HepG2 (cell line): ENCODE data around the gene FAM131A. TPM values are rescaled to one million over a fixed set of nuclear protein-coding genes. Genes with fewer than 3 reads are reported as not detected.

Source experiments
- ATAC-seq: fragments of 200-7000 bp; cut with Tn5 transposase; 3 replicates; pipeline ENCODE4 v1.9.1; 2020; ENCODE audit warnings: mild to moderate bottlenecking, moderate library complexity
- BruUV-seq: library from RNA; stranded (reverse); fragments of 400-500 nt; replicated peaks from 2 replicates; lab custom pipeline; 2021; lab: Mats Ljungman, UMichigan
- CTCF ChIA-PET: fragments of 300-600 bp; formaldehyde crosslinking; extraction: SDS; loops from one replicate; lab custom pipeline; 2021; ENCODE audit warnings: low total read pairs, inconsistent platforms, low intra/inter-chr PET ratio; lab: Yijun Ruan, JAX
- POLR2A ChIA-PET: fragments of 350-600 bp; sonication (Branson Sonifier 250); formaldehyde crosslinking; loops from one replicate; lab custom pipeline; 2020; ENCODE audit warnings: antibody characterized with exemption, inconsistent platforms; lab: Yijun Ruan, JAX
- DNase-seq: peaks from one replicate; pipeline ENCODE4 v3.0.0-alpha.2; 2015; ENCODE audit warnings: low spot score
- FAIRE-seq: peaks from 3 replicates; lab custom pipeline; 2011; peaks lifted over from hg19 to GRCh38; lab: Jason Lieb, UNC
- H2AFZ ChIP-seq: one replicate; pipeline ENCODE4 v1.6.1; 2011; ENCODE audit warnings: low read length, inconsistent platforms
- H3K27ac ChIP-seq: fragments of 300-600 bp; 3 replicates; pipeline ENCODE4 v1.8.0; 2011; ENCODE audit warnings: mixed run types, mild to moderate bottlenecking, mixed read lengths, low read length, inconsistent platforms; ENCODE audit not compliant: insufficient read depth; ENCODE audit errors: extremely low read length
- H3K27me3 ChIP-seq, 2 experiments: fragments of 200-600 bp in 1 of 2; 2 replicates in 1 of 2; 3 replicates in 1 of 2; pipeline versions ENCODE4 v1.6.0 to v1.8.0; 2011; ENCODE audit warnings: low read length in 2 of 2, mild to moderate bottlenecking in 2 of 2, moderate library complexity in 2 of 2, inconsistent platforms in 1 of 2; ENCODE audit not compliant: insufficient read depth in 2 of 2, control insufficient read depth in 1 of 2
- H3K36me3 ChIP-seq, 2 experiments: fragments of 200-600 bp in 1 of 2; replicated peaks in 1 of 2; 2 replicates in 1 of 2; 3 replicates in 1 of 2; pipeline versions ENCODE4 v1.5.1 to v1.8.0; 2011; ENCODE audit warnings: low read length in 2 of 2, inconsistent platforms in 1 of 2; ENCODE audit not compliant: insufficient read depth in 2 of 2, control insufficient read depth in 1 of 2
- H3K4me1 ChIP-seq: 2 replicates; pipeline ENCODE4 v1.5.1; 2012; ENCODE audit warnings: low read length, inconsistent platforms; ENCODE audit not compliant: insufficient read depth
- H3K4me2 ChIP-seq: 2 replicates; pipeline ENCODE4 v1.6.0; 2011; ENCODE audit warnings: low read depth, low read length, inconsistent platforms
- H3K4me3 ChIP-seq, 3 experiments: fragments of 200-600 bp in 1 of 3; sonication (generic), shearing (Covaris generic) in 1 of 3; replicated peaks in 1 of 3; 2 replicates each; pipeline ENCODE4 v1.5.1; 2011 to 2016; ENCODE audit warnings: low read length in 3 of 3, inconsistent platforms in 2 of 3, low read depth in 2 of 3, mild to moderate bottlenecking in 2 of 3, control low read depth in 1 of 3, mixed read lengths in 1 of 3; ENCODE audit not compliant: insufficient read depth in 1 of 3
- H3K79me2 ChIP-seq: one replicate; pipeline ENCODE4 v1.6.1; 2011; ENCODE audit warnings: low read length, inconsistent platforms; ENCODE audit not compliant: insufficient read depth
- H3K9ac ChIP-seq: 2 replicates; pipeline ENCODE4 v1.6.0; 2011; ENCODE audit warnings: mild to moderate bottlenecking, low read depth, low read length, inconsistent platforms; ENCODE audit not compliant: insufficient read depth
- H3K9me3 ChIP-seq: 2 replicates; pipeline ENCODE4 v1.5.1; 2012; ENCODE audit warnings: mild to moderate bottlenecking, low read length
- H4K20me1 ChIP-seq: 2 replicates; pipeline ENCODE4 v1.6.0; 2011; ENCODE audit warnings: inconsistent platforms, mild to moderate bottlenecking, low read length, moderate library complexity; ENCODE audit not compliant: insufficient read depth
- AGO2 ChIP-seq: fragments of 200-400 bp; formaldehyde crosslinking; optimal IDR thresholded peaks from 2 replicates; pipeline ENCODE3; 2017; ENCODE audit warnings: mild to moderate bottlenecking, low read depth, low read length, moderate library complexity
- DMAP1 ChIP-seq: IDR thresholded peaks from 2 replicates; pipeline ENCODE4 v1.6.1; 2016
- EED ChIP-seq: sonication (generic); formaldehyde crosslinking; IDR thresholded peaks from 2 replicates; pipeline ENCODE4 v1.5.0; 2020; ENCODE audit warnings: mild to moderate bottlenecking, missing genetic modification reagents
- HNRNPH1 ChIP-seq: fragments of 200-400 bp; formaldehyde crosslinking; optimal IDR thresholded peaks from 2 replicates; pipeline ENCODE3; 2017; ENCODE audit warnings: mild to moderate bottlenecking, low read depth, low read length
- MED1 ChIP-seq: sonication (generic); formaldehyde crosslinking; IDR thresholded peaks from 2 replicates; pipeline ENCODE4 v1.4.0; 2020; ENCODE audit warnings: missing genetic modification reagents
- MXD1 ChIP-seq: sonication (generic); formaldehyde crosslinking; IDR thresholded peaks from 2 replicates; pipeline ENCODE4 v1.4.0; 2020; ENCODE audit warnings: mild to moderate bottlenecking, missing genetic modification reagents
- PITX1 ChIP-seq: sonication (generic); formaldehyde crosslinking; IDR thresholded peaks from 2 replicates; pipeline ENCODE4 v1.5.1; 2020; ENCODE audit warnings: mild to moderate bottlenecking, missing genetic modification reagents
- RNF219 ChIP-seq: sonication (generic); formaldehyde crosslinking; IDR thresholded peaks from 2 replicates; pipeline ENCODE4 v1.5.0; 2020; ENCODE audit warnings: mild to moderate bottlenecking, missing genetic modification reagents
- TAF15 ChIP-seq: fragments of 200-400 bp; formaldehyde crosslinking; IDR thresholded peaks from one replicate; pipeline ENCODE4 v1.6.1; 2018; ENCODE audit warnings: mild to moderate bottlenecking, low read depth, low read length; ENCODE audit not compliant: poor library complexity, severe bottlenecking
- TOE1 ChIP-seq: sonication (generic); formaldehyde crosslinking; IDR thresholded peaks from 2 replicates; pipeline ENCODE4 v1.4.0; 2020; ENCODE audit warnings: mild to moderate bottlenecking, missing genetic modification reagents
- TRIM22 ChIP-seq: fragments of 450-650 bp; IDR thresholded peaks from 2 replicates; pipeline ENCODE4 v1.6.1; 2017
- ZNF230 ChIP-seq: sonication (generic); formaldehyde crosslinking; IDR thresholded peaks from 2 replicates; pipeline ENCODE4 v1.4.0; 2020; ENCODE audit warnings: mild to moderate bottlenecking, missing genetic modification reagents
- ZNF235 ChIP-seq: sonication (generic); formaldehyde crosslinking; IDR thresholded peaks from 2 replicates; pipeline ENCODE4 v1.8.1; 2023; ENCODE audit warnings: mild to moderate bottlenecking, missing genetic modification reagents, borderline replicate concordance
- ZNF335 ChIP-seq: sonication (generic); formaldehyde crosslinking; IDR thresholded peaks from 2 replicates; pipeline ENCODE4 v1.4.0; 2020; ENCODE audit warnings: missing genetic modification reagents
- ZNF556 ChIP-seq: sonication (generic); formaldehyde crosslinking; IDR thresholded peaks from 2 replicates; pipeline ENCODE4 v1.4.0; 2020; ENCODE audit warnings: mild to moderate bottlenecking, missing genetic modification reagents, borderline replicate concordance
- ZNF7 ChIP-seq: IDR thresholded peaks from 2 replicates; pipeline ENCODE4 v1.6.1; 2016; ENCODE audit warnings: missing biosample characterization, missing genetic modification reagents
- ZNF704 ChIP-seq: sonication (generic); formaldehyde crosslinking; IDR thresholded peaks from 2 replicates; pipeline ENCODE4 v1.8.1; 2023; ENCODE audit warnings: mild to moderate bottlenecking, inconsistent platforms, moderate library complexity, missing genetic modification reagents, borderline replicate concordance
- ZNF780A ChIP-seq: sonication (generic); formaldehyde crosslinking; IDR thresholded peaks from 2 replicates; pipeline ENCODE4 v1.8.0; 2022; ENCODE audit warnings: mild to moderate bottlenecking, missing genetic modification reagents, moderate library complexity
- WGBS: methylation state at CpG from one replicate; pipeline ENCODE4 v1.1.6; 2017; ENCODE audit warnings: low lambda C conversion rate; 5-methylcytosine and 5-hydroxymethylcytosine counted together
- in situ Hi-C: cut with HindIII; loops from 2 replicates; pipeline ENCODE4 v1.10.0; 2017; ENCODE audit warnings: low pct_unique_long_range_greater_than_20kb; ENCODE audit not compliant: extremely low pct_ligation_motif_present
- intact Hi-C: fragments of 100-400 bp; cut with micrococcal nuclease; formaldehyde crosslinking; loops from one replicate; pipeline ENCODE4 v1.10.0; 2022; ENCODE audit not compliant: unreplicated experiment
- polyA plus RNA-seq, 8 experiments: library from polyadenylated mRNA; depleted of rRNA in 3 of 8; stranded (reverse) in 7 of 8; unstranded in 1 of 8; fragments of >200 nt; fragmentation: Illumina TruSeq in 4 of 8; extraction: Trizol in 4 of 8; gene quantifications; 2 replicates each; pipeline versions ENCODE4 v1.2.1 to v1.2.3, GENCODE V29; 2011 to 2016; ENCODE audit warnings: low read depth in 4 of 8, missing spikeins in 1 of 8, mixed read lengths in 1 of 8; ENCODE audit not compliant: insufficient read depth in 1 of 8
- total RNA-seq, 5 experiments: library from RNA; depleted of rRNA; stranded (reverse); fragments of >200 nt; fragmentation: Illumina TruSeq; extraction: Trizol; gene quantifications; 2 replicates each; pipeline ENCODE4 v1.2.3, GENCODE V29; 2016; ENCODE audit warnings: low read depth in 1 of 5

FAM131A gene
- total and polyA plus RNA-seq, 2 of the 13 experiments (the other 11 are each of a cell fraction or from before 2014, with no cell fraction given) = 9.2 to 9.3 TPM

GRCh38 chr3:184314700-184315542 lies 22.5 kb upstream of the FAM131A start (continued):
- TF ChIP-seq ZNF780A (CRISPR knock-in tag) = 0 out of 2 replicates have a peak, but pooled peaks have one; percentile 22
- no peak for TF ChIP-seq ZNF335 (CRISPR knock-in tag)
- no peak for TF ChIP-seq RNF219 (CRISPR knock-in tag)
- 0 out of 2 replicates have a peak, but pooled peaks have one; percentile 45 for TF ChIP-seq ZNF230 (CRISPR knock-in tag)

GRCh38 chr3:184315543-184315867 lies 21.9 kb upstream of the FAM131A start:
- Histone ChIP-seq H3K4me3 (peak overlapping the region; percentile 68 to 93 (median 86)), H4K20me1 (peaks cover 34% of the 10 kb centered on the region), H3K27me3 (no peaks in the 10 kb centered on the region; a peak in 1 of 5 replicates), H2AFZ (no peak overlapping the region), H3K36me3 (peaks cover 14 to 38% of the 10 kb centered on the region in 2 experiments), H3K79me2 (peaks cover 54% of the 10 kb centered on the region), H3K9ac (peak overlapping the region; percentile 98), H3K27ac (peak overlapping the region; percentile 91), H3K4me2 (peak overlapping the region; percentile 94), H3K4me1 (peaks cover 44% of the 10 kb centered on the region), H3K9me3 (no peaks in the 10 kb centered on the region)
- FAIRE-seq (no peak), DNase-seq (no peak), ATAC-seq (peak; percentile 26)
- POLR2A ChIA-PET = interaction anchor here (0.6 to 1.9 kb wide), 9 partner anchors 9 to 159 kb away, joined by 3 to 10 read pairs (median 4); partner anchors contain the start of gene FAM131A
- 0% methylated on average over 6 of the region's 6 CpGs for WGBS
- in situ Hi-C loops = no loop called here
- intact Hi-C loops = no loop called here
- CTCF ChIA-PET = no interaction called here
- BruUV-seq = no TSS peak
- no peak for TF ChIP-seq ZNF7 (CRISPR knock-in tag)
- TF ChIP-seq TRIM22 = no peak
- no peak for TF ChIP-seq MXD1
- TF ChIP-seq DMAP1 (CRISPR knock-in tag) = no peak
- TF ChIP-seq TAF15 = no peak
- TF ChIP-seq PITX1 = no peak
- no peak for TF ChIP-seq ZNF235
- 0 out of 2 replicates have a peak, but pooled peaks have one; percentile 44 for TF ChIP-seq ZNF556
- TF ChIP-seq TOE1 = no peak
- TF ChIP-seq MED1 (CRISPR knock-in tag) = no peak
- TF ChIP-seq AGO2 = no peak
- TF ChIP-seq ZNF704 (CRISPR knock-in tag) = 0 out of 2 replicates have a peak, but pooled peaks have one; percentile 44
- no peak for TF ChIP-seq HNRNPH1
- TF ChIP-seq EED = no peak
